ENCODE measurements around the gene DNAJA4. TPM values are rescaled to one million over a fixed set of nuclear protein-coding genes. Genes with fewer than 3 reads are reported as not detected.

Gene DNAJA4
- polyA plus RNA-seq, 1 experiment: 2.8 TPM

- peak; percentile 20; the same call in 1 of the 2 replicates for TF ChIP-seq CTCF (IDR thresholded peaks at IDR 0.05; ENCODE audit: insufficient read depth, low read depth, low read length)
- ChIA-PET POLR2A (no interaction called here), CTCF (no interaction called here)
- Histone ChIP-seq H3K36me3 (ENCODE audit: control insufficient read depth, insufficient read depth, low read length) (peaks cover 4% of the 10 kb centered on the region; the same call in 1 of the 2 replicates), H3K27me3 (ENCODE audit: control insufficient read depth, insufficient read depth, low read length) (no peaks in the 10 kb centered on the region), H3K4me3 (ENCODE audit: low read depth, low read length) (no peak overlapping the region)
- no peak for DNase-seq (ENCODE audit: low read depth)
Measured at GRCh38 chr15:78284758-78285157, 20.4 kb downstream of the DNAJA4 start.

- ChIA-PET POLR2A (no interaction called here), CTCF (no interaction called here)
- Histone ChIP-seq H3K4me3 (ENCODE audit: low read depth, low read length) (no peak overlapping the region), H3K27me3 (ENCODE audit: control insufficient read depth, insufficient read depth, low read length) (no peaks in the 10 kb centered on the region), H3K36me3 (ENCODE audit: control insufficient read depth, insufficient read depth, low read length) (0 out of 2 replicates have a peak, but pooled peaks cover 5% of the 10 kb centered on the region)
- TF ChIP-seq CTCF (IDR thresholded peaks at IDR 0.05; ENCODE audit: insufficient read depth, low read depth, low read length): no peak
- DNase-seq (ENCODE audit: low read depth): no peak
Measured at GRCh38 chr15:78290222-78290621, 25.9 kb downstream of the DNAJA4 start.

GRCh38 chr15:78291052-78291451 is 26.7 kb downstream of the DNAJA4 start:
- DNase-seq (ENCODE audit: low read depth): no peak
- Histone ChIP-seq H3K4me3 (ENCODE audit: low read depth, low read length) (no peak overlapping the region), H3K27me3 (ENCODE audit: control insufficient read depth, insufficient read depth, low read length) (no peaks in the 10 kb centered on the region), H3K36me3 (ENCODE audit: control insufficient read depth, insufficient read depth, low read length) (0 out of 2 replicates have a peak, but pooled peaks cover 5% of the 10 kb centered on the region)
- ChIA-PET CTCF (interaction anchor here (0.7 kb wide), 1 partner anchor 132 kb away, joined by 3 read pairs; no protein-coding TSS in a partner anchor), POLR2A (no interaction called here)
- TF ChIP-seq CTCF (IDR thresholded peaks at IDR 0.05; ENCODE audit: insufficient read depth, low read depth, low read length): no peak

- DNase-seq (ENCODE audit: low read depth): no peak
- no peak overlapping the region for H3K4me3 ChIP-seq (ENCODE audit: low read depth, low read length)
- TF ChIP-seq CTCF (IDR thresholded peaks at IDR 0.05; ENCODE audit: insufficient read depth, low read depth, low read length): no peak
- POLR2A ChIA-PET: no interaction called here
- no peaks in the 10 kb centered on the region for H3K27me3 ChIP-seq (ENCODE audit: control insufficient read depth, insufficient read depth, low read length)
- CTCF ChIA-PET: interaction anchor here (1.3 kb wide), 1 partner anchor 114 kb away, joined by 4 read pairs; no protein-coding TSS in a partner anchor
- 0 out of 2 replicates have a peak, but pooled peaks cover 5% of the 10 kb centered on the region for H3K36me3 ChIP-seq (ENCODE audit: control insufficient read depth, insufficient read depth, low read length)
Measured at GRCh38 chr15:78291698-78292097, 27.3 kb downstream of the DNAJA4 start.

- Histone ChIP-seq H3K36me3 (ENCODE audit: control insufficient read depth, insufficient read depth, low read length) (0 out of 2 replicates have a peak, but pooled peaks cover 5% of the 10 kb centered on the region), H3K4me3 (ENCODE audit: low read depth, low read length) (no peak overlapping the region), H3K27me3 (ENCODE audit: control insufficient read depth, insufficient read depth, low read length) (no peaks in the 10 kb centered on the region)
- POLR2A ChIA-PET: no interaction called here
- TF ChIP-seq CTCF (IDR thresholded peaks at IDR 0.05; ENCODE audit: insufficient read depth, low read depth, low read length): no peak
- CTCF ChIA-PET: interaction anchor here (1.2 to 1.3 kb wide), 2 partner anchors 11 to 114 kb away, joined by 3 to 4 read pairs; no protein-coding TSS in a partner anchor
- no peak for DNase-seq (ENCODE audit: low read depth)
Measured at GRCh38 chr15:78292219-78292618, 27.9 kb downstream of the DNAJA4 start.
